OCI-LY3 (cell line): ENCODE data around the gene CELSR2.

ENCODE experiments used
- H2AFZ ChIP-seq: fragments of 200-600, 300-600 bp; shearing (Covaris generic); 2 replicates; pipeline ENCODE4 v1.6.0; 2014; ENCODE audit warnings: antibody characterized with exemption, low read depth, low read length
- H3K27ac ChIP-seq: fragments of 200-600, 300-600 bp; sonication (generic); 2 replicates; pipeline ENCODE4 v1.5.1; 2014; ENCODE audit warnings: mild to moderate bottlenecking, low read length, moderate library complexity, mixed read lengths
- H3K27me3 ChIP-seq: fragments of 200-600, 300-600 bp; sonication (generic); 2 replicates; pipeline ENCODE4 v1.6.1; 2014; ENCODE audit warnings: low read depth, low read length, mixed read lengths
- H3K36me3 ChIP-seq: fragments of 200-600, 300-600 bp; sonication (generic); replicated peaks from 2 replicates; pipeline ENCODE3; 2014; ENCODE audit warnings: low read depth, low read length, mixed read lengths
- H3K4me1 ChIP-seq: fragments of 300-600, 200-600 bp; sonication (generic); 2 replicates; pipeline ENCODE4 v1.6.1; 2014; ENCODE audit warnings: low read length, mixed read lengths
- H3K4me2 ChIP-seq: fragments of 200-600, 300-600 bp; sonication (generic); 2 replicates; pipeline ENCODE4 v1.6.1; 2014; ENCODE audit warnings: low read length, mixed read lengths
- H3K4me3 ChIP-seq: fragments of 300-600, 200-600 bp; sonication (generic); 2 replicates; pipeline ENCODE4 v1.5.1; 2014; ENCODE audit warnings: antibody characterized with exemption, mild to moderate bottlenecking, low read length, moderate library complexity
- H3K79me2 ChIP-seq: fragments of 300-600, 200-600 bp; shearing (Covaris generic); 2 replicates; pipeline ENCODE4 v1.6.1; 2014; ENCODE audit warnings: mild to moderate bottlenecking, low read length, mixed read lengths
- H3K9ac ChIP-seq: fragments of 300-600, 200-600 bp; shearing (Covaris generic); 2 replicates; pipeline ENCODE4 v1.6.0; 2014; ENCODE audit warnings: mild to moderate bottlenecking, low read length, moderate library complexity
- H3K9me3 ChIP-seq: fragments of 200-600, 300-600 bp; shearing (Covaris generic); 2 replicates; pipeline ENCODE4 v1.6.1; 2014; ENCODE audit warnings: low read length, mixed read lengths; ENCODE audit not compliant: insufficient read depth
- H4K20me1 ChIP-seq: fragments of 200-600, 300-600 bp; sonication (generic); 2 replicates; pipeline ENCODE4 v1.6.1; 2016; ENCODE audit warnings: low read length, mixed read lengths; ENCODE audit not compliant: insufficient read depth
- EZH2phosphoT487 ChIP-seq: fragments of 200-600 bp; shearing (Covaris generic); IDR thresholded peaks from 2 replicates; pipeline ENCODE4 v1.6.1; 2018; ENCODE audit warnings: antibody characterized with exemption, mixed run types, low read depth
- TF ChIP-seq, protein P1 (sequence below): fragments of 200-600, 300-600 bp; sonication (generic); IDR thresholded peaks from 2 replicates; pipeline ENCODE4 v1.5.1; 2014; ENCODE audit warnings: antibody characterized with exemption, low read length, low read depth

CELSR2 gene

GRCh38 chr1:109231066-109231465, 18.3 kb upstream of the CELSR2 start:
- no peak overlapping the region for H3K4me3 ChIP-seq
- H3K4me1 ChIP-seq: no peaks in the 10 kb centered on the region
- no peak overlapping the region for H3K27ac ChIP-seq
- no peaks in the 10 kb centered on the region for H3K79me2 ChIP-seq
- no peak overlapping the region for H3K9ac ChIP-seq
- no peak overlapping the region for H3K4me2 ChIP-seq
- no peaks in the 10 kb centered on the region for H3K27me3 ChIP-seq
- peaks cover 22% of the 10 kb centered on the region for H3K36me3 ChIP-seq
- no peaks in the 10 kb centered on the region for H4K20me1 ChIP-seq
- H2AFZ ChIP-seq: no peak overlapping the region
- H3K9me3 ChIP-seq: no peaks in the 10 kb centered on the region
- TF ChIP-seq, protein P1, sequence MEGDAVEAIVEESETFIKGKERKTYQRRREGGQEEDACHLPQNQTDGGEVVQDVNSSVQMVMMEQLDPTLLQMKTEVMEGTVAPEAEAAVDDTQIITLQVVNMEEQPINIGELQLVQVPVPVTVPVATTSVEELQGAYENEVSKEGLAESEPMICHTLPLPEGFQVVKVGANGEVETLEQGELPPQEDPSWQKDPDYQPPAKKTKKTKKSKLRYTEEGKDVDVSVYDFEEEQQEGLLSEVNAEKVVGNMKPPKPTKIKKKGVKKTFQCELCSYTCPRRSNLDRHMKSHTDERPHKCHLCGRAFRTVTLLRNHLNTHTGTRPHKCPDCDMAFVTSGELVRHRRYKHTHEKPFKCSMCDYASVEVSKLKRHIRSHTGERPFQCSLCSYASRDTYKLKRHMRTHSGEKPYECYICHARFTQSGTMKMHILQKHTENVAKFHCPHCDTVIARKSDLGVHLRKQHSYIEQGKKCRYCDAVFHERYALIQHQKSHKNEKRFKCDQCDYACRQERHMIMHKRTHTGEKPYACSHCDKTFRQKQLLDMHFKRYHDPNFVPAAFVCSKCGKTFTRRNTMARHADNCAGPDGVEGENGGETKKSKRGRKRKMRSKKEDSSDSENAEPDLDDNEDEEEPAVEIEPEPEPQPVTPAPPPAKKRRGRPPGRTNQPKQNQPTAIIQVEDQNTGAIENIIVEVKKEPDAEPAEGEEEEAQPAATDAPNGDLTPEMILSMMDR: no peak
- TF ChIP-seq EZH2phosphoT487: no peak

DNA sequence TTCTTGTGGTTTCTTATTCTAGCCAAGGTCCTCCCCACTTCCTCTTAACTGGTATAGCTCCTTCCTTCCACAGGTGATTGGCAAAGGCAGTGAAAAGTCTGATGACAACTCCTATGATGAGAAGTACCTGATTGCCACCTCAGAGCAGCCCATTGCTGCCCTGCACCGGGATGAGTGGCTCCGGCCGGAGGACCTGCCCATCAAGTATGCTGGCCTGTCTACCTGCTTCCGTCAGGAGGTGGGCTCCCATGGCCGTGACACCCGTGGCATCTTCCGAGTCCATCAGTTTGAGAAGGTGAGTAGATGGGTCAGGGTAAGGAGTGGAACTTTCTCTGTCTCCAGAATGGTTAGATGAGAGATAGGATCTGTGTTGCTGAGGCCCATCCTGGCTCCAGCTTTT, 14.2 kb upstream of the CELSR2 start:
- no peaks in the 10 kb centered on the region for H3K4me1 ChIP-seq
- no peaks in the 10 kb centered on the region for H3K79me2 ChIP-seq
- no peaks in the 10 kb centered on the region for H3K27me3 ChIP-seq
- H3K9me3 ChIP-seq: no peaks in the 10 kb centered on the region
- H2AFZ ChIP-seq: no peak overlapping the region
- H3K4me2 ChIP-seq: no peak overlapping the region
- H3K27ac ChIP-seq: no peak overlapping the region
- no peak overlapping the region for H3K9ac ChIP-seq
- no peak overlapping the region for H3K4me3 ChIP-seq
- no peaks in the 10 kb centered on the region for H4K20me1 ChIP-seq
- peaks cover 19% of the 10 kb centered on the region for H3K36me3 ChIP-seq
- TF ChIP-seq EZH2phosphoT487: no peak
- TF ChIP-seq, protein P1: no peak

DNA sequence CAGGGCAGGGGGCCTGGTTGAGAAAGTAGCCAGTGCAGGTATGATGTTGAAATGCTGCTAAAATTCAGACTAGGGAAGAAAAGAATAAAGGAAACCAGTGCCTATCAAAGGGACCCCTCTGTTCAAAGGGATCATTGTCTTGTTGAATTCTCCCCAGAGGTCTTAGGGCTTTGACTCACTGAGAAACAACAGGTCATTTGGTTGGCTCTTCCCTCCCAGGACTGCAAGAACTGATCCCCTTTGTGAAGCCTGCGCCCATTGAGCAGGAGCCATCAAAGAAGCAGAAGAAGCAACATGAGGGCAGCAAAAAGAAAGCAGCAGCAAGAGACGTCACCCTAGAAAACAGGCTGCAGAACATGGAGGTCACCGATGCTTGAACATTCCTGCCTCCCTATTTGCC, 11.8 kb upstream of the CELSR2 start:
- H3K36me3 ChIP-seq: peaks cover 15% of the 10 kb centered on the region
- H3K27me3 ChIP-seq: no peaks in the 10 kb centered on the region
- H3K79me2 ChIP-seq: no peaks in the 10 kb centered on the region
- H3K9me3 ChIP-seq: no peaks in the 10 kb centered on the region
- TF ChIP-seq, protein P1: no peak
- TF ChIP-seq EZH2phosphoT487: no peak
- no peak overlapping the region for H2AFZ ChIP-seq
- no peak overlapping the region for H3K9ac ChIP-seq
- no peak overlapping the region for H3K4me3 ChIP-seq
- H3K4me2 ChIP-seq: no peak overlapping the region
- no peaks in the 10 kb centered on the region for H3K4me1 ChIP-seq
- H3K27ac ChIP-seq: no peak overlapping the region
- no peaks in the 10 kb centered on the region for H4K20me1 ChIP-seq

DNA sequence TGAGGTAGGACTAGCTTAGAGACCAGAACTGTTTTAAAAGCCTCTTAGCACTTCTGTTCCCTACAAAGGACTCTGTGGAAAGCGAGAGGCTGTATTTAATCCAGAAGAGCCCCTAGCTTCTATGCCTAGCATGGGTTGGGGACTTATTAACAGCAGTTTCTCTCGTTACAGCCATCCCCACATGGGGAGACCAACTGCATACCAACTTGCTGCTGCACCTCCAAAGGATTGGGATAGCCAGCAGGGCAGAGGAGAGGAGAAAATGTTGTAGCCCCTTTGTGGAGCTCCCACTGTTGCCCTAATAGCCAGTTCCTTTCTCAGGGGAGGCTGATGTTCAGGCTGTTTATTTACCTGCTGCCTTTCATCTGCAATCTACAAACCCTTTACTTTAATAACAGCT, 11.0 kb upstream of the CELSR2 start:
- no peak for TF ChIP-seq EZH2phosphoT487
- TF ChIP-seq, protein P1: no peak
- H3K36me3 ChIP-seq: peaks cover 15% of the 10 kb centered on the region
- no peaks in the 10 kb centered on the region for H3K4me1 ChIP-seq
- H3K27me3 ChIP-seq: no peaks in the 10 kb centered on the region
- H3K4me2 ChIP-seq: no peak overlapping the region
- no peak overlapping the region for H3K27ac ChIP-seq
- no peaks in the 10 kb centered on the region for H3K9me3 ChIP-seq
- no peak overlapping the region for H3K9ac ChIP-seq
- H4K20me1 ChIP-seq: no peaks in the 10 kb centered on the region
- H3K4me3 ChIP-seq: no peak overlapping the region
- no peaks in the 10 kb centered on the region for H3K79me2 ChIP-seq
- H2AFZ ChIP-seq: no peak overlapping the region
